Heart left ventricle (tissue), 16 donors: Measurements from ENCODE around the gene CRACDL. TPM values are rescaled to one million over a fixed set of nuclear protein-coding genes. Genes with fewer than 3 reads are reported as not detected.

Experiments
- ATAC-seq, 4 donors: fragments of 200-7000 bp; cut with Tn5 transposase; one replicate each; pipeline ENCODE4 v1.9.1; 2020 to 2022; ENCODE audit warnings: moderate library complexity in 4 of 4, mild to moderate bottlenecking in 3 of 4, moderate number of reproducible peaks in 1 of 4
- DNase-seq, 5 donors: peaks; one replicate each; pipeline ENCODE4 v3.0.0-alpha.2; 2020
- H3K27ac ChIP-seq, 12 donors: fragments of 200-600 bp; sonication (generic) in 4 of 12; one replicate each; pipeline versions ENCODE4 v1.5.0 to v1.8.0; 2016 to 2022; ENCODE audit warnings: mild to moderate bottlenecking in 2 of 12
- H3K27me3 ChIP-seq, 9 donors: fragments of 200-600 bp; sonication (generic) in 2 of 9; one replicate each; pipeline versions ENCODE4 v1.5.1 to v1.8.0; 2016 to 2022; ENCODE audit warnings: mild to moderate bottlenecking in 3 of 9
- H3K36me3 ChIP-seq, 9 donors: fragments of 200-600 bp; sonication (generic) in 2 of 9; one replicate each; pipeline versions ENCODE4 v1.5.0 to v1.8.0; 2018 to 2022; ENCODE audit warnings: mild to moderate bottlenecking in 2 of 9
- H3K4me1 ChIP-seq, 12 donors: fragments of 200-600 bp; sonication (generic) in 4 of 12; one replicate each; pipeline versions ENCODE4 v1.5.0 to v1.8.0; 2016 to 2022; ENCODE audit warnings: mild to moderate bottlenecking in 3 of 12
- H3K4me3 ChIP-seq, 12 donors: fragments of 200-600 bp; sonication (generic) in 4 of 12; one replicate each; pipeline versions ENCODE4 v1.5.0 to v1.8.0; 2017 to 2022; ENCODE audit warnings: mild to moderate bottlenecking in 9 of 12, moderate library complexity in 4 of 12
- H3K9me3 ChIP-seq, 12 donors: fragments of 200-600 bp; sonication (generic) in 4 of 12; one replicate each; pipeline versions ENCODE4 v1.5.0 to v1.8.0; 2016 to 2022; ENCODE audit warnings: mild to moderate bottlenecking in 1 of 12
- CTCF ChIP-seq, 12 donors: fragments of 200-600 bp; sonication (generic) in 4 of 12; IDR thresholded peaks; one replicate each; pipeline versions ENCODE4 v1.5.0 to v1.8.0; 2018 to 2022; ENCODE audit warnings: antibody characterized with exemption in 12 of 12, mild to moderate bottlenecking in 5 of 12
- POLR2A ChIP-seq, 2 donors: fragments of 450-650 bp; IDR thresholded peaks; one replicate each; pipeline ENCODE4 v1.6.1; 2017; ENCODE audit warnings: antibody characterized with exemption in 2 of 2, mild to moderate bottlenecking in 2 of 2, moderate library complexity in 2 of 2
- WGBS, 4 donors: extraction: QIAGEN DNeasy Blood & Tissue Kit in 2 of 4; methylation state at CpG; one replicate each; pipeline versions ENCODE4 v1.1.5 to v1.1.7; 2013 to 2018; 5-methylcytosine and 5-hydroxymethylcytosine counted together
- intact Hi-C, 10 donors: fragments of 100-400 bp; cut with DNase I; formaldehyde crosslinking; loops; one replicate each; pipeline versions ENCODE4 v1.11.1 to v1.14.2; 2022
- polyA plus RNA-seq, 2 donors: library from polyadenylated mRNA; stranded (reverse); fragments of 200-250 nt; gene quantifications; one replicate each; pipeline ENCODE4 v1.2.3, GENCODE V29; 2013
- total RNA-seq, 9 donors: library from RNA; depleted of rRNA in 2 of 9; stranded (reverse); fragments of >200 nt in 2 of 9; fragmentation: NEBNext Ultra II Directional in 3 of 9; extraction: Animal tissue kit (Norgen Biotek cat#: 25700) in 3 of 9; gene quantifications; one replicate each; pipeline versions ENCODE4 v1.1.0 to v1.2.4, GENCODE V29; 2016 to 2023
- donor health status: ischemic (EF 13 %, LVEDD 7.1; RV severe dilation, severe dysfunction).
- donor health status: healthy with polysubstance abuse.
- donor health status: DM: no; HTN: yes; CAD: no.
- donor health status: DM: no; HTN: no; CAD: no.
- donor health status: ischemic (EF 25% LVEDD 6.9; RV normal size, moderate dysfunction).
- donor health status: ischemic (EF 25% LVEDD 5.7; RV mildly dilated, moderate dysfunction).
- donor health status: healthy.
- donor health status: DM: yes; HTN: yes; CAD: no.
- donor health status: ischemic (EF 35%, LVEDD 5.7; RV mildly dilated, moderate dysfunction).
- donor health status: nonischemic (EF 11% LVEDD 7.7; RV severe dilation, severe dysfunction).
- donor health status: DM: yes; HTN: yes; CAD: no.
- donor health status: PGD.
- donor health status: ischemic (EF 29% LVEDD 5.4; RV normal size, mild dysfunction).
- donor health status: nonischemic (EF 23%, LVEDD 6.1; RV moderate dilation, normal function).

The CRACDL gene
- total and polyA plus RNA-seq, 11 donors: 1.1 to 7.4 (median 2.9) TPM

GRCh38 chr2:98911376-98912154 is 24.5 kb downstream of the CRACDL start:
- TF ChIP-seq CTCF (IDR thresholded peaks at IDR 0.05) (no peak), POLR2A (IDR thresholded peaks at IDR 0.05) (no peak)
- no peak overlapping the region for H3K27ac ChIP-seq
- H3K4me3 ChIP-seq: no peak overlapping the region
- ATAC-seq: no peak
- DNase-seq: no peak
- peaks cover 0 to 10% (median 0%) of the 10 kb centered on the region in 9 donors for H3K27me3 ChIP-seq
- 87 to 91% (median 88%) methylated on average over 16 to 17 of the region's 17 CpGs for WGBS, 4 donors
- no peaks in the 10 kb centered on the region for H3K36me3 ChIP-seq
- peaks cover 0 to 24% (median 11%) of the 10 kb centered on the region in 12 donors for H3K4me1 ChIP-seq
- H3K9me3 ChIP-seq: no peaks in the 10 kb centered on the region
- intact Hi-C loops: no loop called here

GRCh38 chr2:98911126-98911375 is 25.0 kb downstream of the CRACDL start:
- no peak for ATAC-seq
- peaks cover 0 to 10% (median 0%) of the 10 kb centered on the region in 9 donors for H3K27me3 ChIP-seq
- H3K36me3 ChIP-seq: no peaks in the 10 kb centered on the region
- no peak overlapping the region for H3K27ac ChIP-seq
- intact Hi-C loops: no loop called here
- no peak for DNase-seq
- H3K9me3 ChIP-seq: no peaks in the 10 kb centered on the region
- H3K4me1 ChIP-seq: peaks cover 0 to 24% (median 11%) of the 10 kb centered on the region in 12 donors
- TF ChIP-seq POLR2A (IDR thresholded peaks at IDR 0.05) (no peak), CTCF (IDR thresholded peaks at IDR 0.05) (no peak)
- no peak overlapping the region for H3K4me3 ChIP-seq
- 86 to 92% (median 91%) methylated on average over 7 of the region's 7 CpGs for WGBS, 4 donors

- peaks cover 0 to 10% (median 0%) of the 10 kb centered on the region in 9 donors for H3K27me3 ChIP-seq
- 88 to 95% (median 90%) methylated on average over 10 of the region's 10 CpGs for WGBS, 4 donors
- no peak for TF ChIP-seq CTCF (IDR thresholded peaks at IDR 0.05)
- TF ChIP-seq POLR2A (IDR thresholded peaks at IDR 0.05): no peak
Observed at GRCh38 chr2:98910349-98911125, 25.5 kb downstream of the CRACDL start.

More at GRCh38 chr2:98910349-98911125, 25.5 kb downstream of the CRACDL start:
- intact Hi-C loops: no loop called here
- Histone ChIP-seq H3K4me3 (no peak overlapping the region), H3K9me3 (no peaks in the 10 kb centered on the region), H3K36me3 (no peaks in the 10 kb centered on the region), H3K27ac (no peak overlapping the region), H3K4me1 (peaks cover 0 to 24% (median 11%) of the 10 kb centered on the region in 12 donors)
- ATAC-seq (no peak), DNase-seq (no peak)
